Right atrium auricular region (tissue), 2 donors: ENCODE measurements around the gene TTYH1. TPM values are rescaled to one million over a fixed set of nuclear protein-coding genes. Genes with fewer than 3 reads are reported as not detected.

Experiments
- DNase-seq: peaks from one replicate; pipeline ENCODE4 v3.0.0-alpha.2; 2019; ENCODE audit warnings: low spot score
- H3K27ac ChIP-seq, 2 donors: fragments of 200-600 bp; sonication (generic); 1 replicate in 1 of 2; 2 replicates in 1 of 2; pipeline ENCODE4 v1.5.1; 2016 to 2019
- H3K27me3 ChIP-seq, 2 donors: fragments of 200-600 bp; sonication (generic); one replicate each; pipeline versions ENCODE4 v1.5.1 to v1.6.0; 2017 to 2019
- H3K36me3 ChIP-seq: fragments of 200-600 bp; sonication (generic); one replicate; pipeline ENCODE4 v1.5.1; 2016
- H3K4me1 ChIP-seq, 2 donors: fragments of 200-600 bp; sonication (generic); one replicate each; pipeline versions ENCODE4 v1.5.1 to v1.6.0; 2017 to 2019
- H3K4me3 ChIP-seq, 2 donors: fragments of 200-600 bp; sonication (generic); 1 replicate in 1 of 2; 2 replicates in 1 of 2; pipeline ENCODE4 v1.5.1; 2017 to 2019; ENCODE audit warnings: mild to moderate bottlenecking in 1 of 2, moderate library complexity in 1 of 2
- H3K9me3 ChIP-seq, 2 donors: fragments of 200-600 bp; sonication (generic); one replicate each; pipeline ENCODE4 v1.5.1; 2019
- CTCF ChIP-seq, 2 donors: fragments of 200-600 bp; sonication (generic); IDR thresholded peaks; one replicate each; pipeline ENCODE4 v1.5.1; 2019; ENCODE audit warnings: antibody characterized with exemption in 2 of 2
- total RNA-seq, 2 donors: library from RNA; depleted of rRNA; stranded (reverse); fragments of >200 nt; gene quantifications; one replicate each; pipeline ENCODE4 v1.1.0, GENCODE V29; 2016

Gene TTYH1
- total RNA-seq, 2 donors from 2014 or later: 1.7 to 2.7 TPM

- H3K9me3 ChIP-seq: no peaks in the 10 kb centered on the region
- DNase-seq: no peak
- H3K27me3 ChIP-seq: no peaks in the 10 kb centered on the region
- no peak overlapping the region for H3K4me3 ChIP-seq
- TF ChIP-seq CTCF (IDR thresholded peaks at IDR 0.05): no peak
- peak overlapping the region; percentile 76 to 85 for H3K27ac ChIP-seq
- H3K4me1 ChIP-seq: peaks cover 0 to 41% of the 10 kb centered on the region in 2 donors
- no peaks in the 10 kb centered on the region for H3K36me3 ChIP-seq
These were observed 54.3 kb downstream of the TTYH1 start for GRCh38 chr19:54469496-54469934.

GRCh38 chr19:54470276-54470887 is 55.1 kb downstream of the TTYH1 start:
- H3K9me3 ChIP-seq: no peaks in the 10 kb centered on the region
- H3K27ac ChIP-seq: peak overlapping the region; percentile 76 to 85
- H3K4me1 ChIP-seq: peaks cover 0 to 36% of the 10 kb centered on the region in 2 donors
- H3K36me3 ChIP-seq: no peaks in the 10 kb centered on the region
- no peaks in the 10 kb centered on the region for H3K27me3 ChIP-seq
- peak overlapping the region in 1 of 2 donors; percentile 43 for H3K4me3 ChIP-seq
- DNase-seq: no peak
- TF ChIP-seq CTCF (IDR thresholded peaks at IDR 0.05): no peak

GRCh38 chr19:54470991-54471782 is 55.9 kb downstream of the TTYH1 start:
- no peak for TF ChIP-seq CTCF (IDR thresholded peaks at IDR 0.05)
- no peaks in the 10 kb centered on the region for H3K27me3 ChIP-seq

GRCh38 chr19:54473071-54473891 is 58.0 kb downstream of the TTYH1 start, which contains the start of gene CDC42EP5:
TSS of gene CDC42EP5 (minus strand) at chr19:54473296. CDS start at chr19:54465547, 7,749 bp downstream.
- Histone ChIP-seq H3K4me3 (peak within 1 kb of the TSS; percentile 43 to 56), H3K36me3 (no peaks in the 10 kb centered on the region), H3K27me3 (no peaks in the 10 kb centered on the region), H3K4me1 (peaks cover 0 to 36% of the 10 kb centered on the region in 2 donors), H3K9me3 (no peaks in the 10 kb centered on the region), H3K27ac (peak within 1 kb of the TSS; percentile 74 to 81)
- peak; percentile 83 for DNase-seq
- TF ChIP-seq CTCF (IDR thresholded peaks at IDR 0.05): no peak

More at GRCh38 chr19:54470991-54471782, 55.9 kb downstream of the TTYH1 start:
- H3K4me1 ChIP-seq: peaks cover 0 to 36% of the 10 kb centered on the region in 2 donors
- DNase-seq: no peak
- H3K27ac ChIP-seq: peak overlapping the region; percentile 76 to 85
- peak overlapping the region; percentile 43 to 54 for H3K4me3 ChIP-seq
- H3K9me3 ChIP-seq: no peaks in the 10 kb centered on the region
- H3K36me3 ChIP-seq: no peaks in the 10 kb centered on the region

GRCh38 chr19:54473892-54474372 is 58.7 kb downstream of the TTYH1 start:
- H3K4me3 ChIP-seq: no peak overlapping the region
- no peak for DNase-seq
- H3K27me3 ChIP-seq: no peaks in the 10 kb centered on the region
- no peaks in the 10 kb centered on the region for H3K9me3 ChIP-seq
- peak overlapping the region; percentile 74 to 81 for H3K27ac ChIP-seq
- no peak for TF ChIP-seq CTCF (IDR thresholded peaks at IDR 0.05)
- H3K36me3 ChIP-seq: no peaks in the 10 kb centered on the region
- H3K4me1 ChIP-seq: peaks cover 0 to 36% of the 10 kb centered on the region in 2 donors
